Skeletal muscle tissue (tissue), 4 donors: ENCODE measurements around the gene ICAM5. TPM values are rescaled to one million over a fixed set of nuclear protein-coding genes. Genes with fewer than 3 reads are reported as not detected.

Source experiments
- H3K27ac ChIP-seq: one replicate; pipeline ENCODE4 v1.7.0; 2013; ENCODE audit warnings: mild to moderate bottlenecking, low read depth, low read length, inconsistent platforms
- H3K27me3 ChIP-seq, 3 donors: one replicate each; pipeline ENCODE4 v1.7.0; 2013; ENCODE audit warnings: low read length in 3 of 3; ENCODE audit not compliant: control insufficient read depth in 3 of 3, insufficient read depth in 3 of 3
- H3K36me3 ChIP-seq, 3 donors: one replicate each; pipeline ENCODE4 v1.7.0; 2013; ENCODE audit warnings: low read length in 3 of 3; ENCODE audit not compliant: control insufficient read depth in 3 of 3, insufficient read depth in 3 of 3
- H3K4me1 ChIP-seq, 3 donors: one replicate each; pipeline ENCODE4 v1.7.0; 2013; ENCODE audit warnings: low read length in 3 of 3, mild to moderate bottlenecking in 3 of 3; ENCODE audit not compliant: control insufficient read depth in 3 of 3, insufficient read depth in 3 of 3
- H3K4me3 ChIP-seq, 3 donors: one replicate each; pipeline ENCODE4 v1.7.0; 2013; ENCODE audit warnings: low read length in 3 of 3
- H3K9ac ChIP-seq, 3 donors: one replicate each; pipeline ENCODE4 v1.7.0; 2013; ENCODE audit warnings: low read length in 3 of 3, mild to moderate bottlenecking in 3 of 3, moderate library complexity in 2 of 3, low read depth in 1 of 3
- H3K9me3 ChIP-seq, 3 donors: one replicate each; pipeline ENCODE4 v1.7.0; 2013; ENCODE audit warnings: low read length in 3 of 3; ENCODE audit not compliant: control insufficient read depth in 3 of 3
- total RNA-seq: library from RNA; depleted of rRNA; stranded (reverse); fragments of >200 nt; gene quantifications from one replicate; pipeline ENCODE4 v1.2.3, GENCODE V29; 2014
- donor health status: Osteomylitis.

The ICAM5 gene
- total RNA-seq, 1 donor from 2014 or later, result not detected

- Histone ChIP-seq H3K9ac (no peak overlapping the region), H3K36me3 (peaks cover 8 to 30% (median 27%) of the 10 kb centered on the region in 3 donors), H3K27ac (no peak overlapping the region), H3K27me3 (peaks cover 14 to 25% (median 16%) of the 10 kb centered on the region in 3 donors), H3K4me3 (no peak overlapping the region), H3K4me1 (peaks cover 4 to 8% (median 7%) of the 10 kb centered on the region in 3 donors), H3K9me3 (no peaks in the 10 kb centered on the region)
These were observed 6.3 kb upstream of the ICAM5 start for GRCh38 chr19:10283301-10284064.

- Histone ChIP-seq H3K4me1 (peaks cover 11 to 15% (median 14%) of the 10 kb centered on the region in 3 donors), H3K27me3 (peaks cover 22 to 33% (median 24%) of the 10 kb centered on the region in 3 donors), H3K36me3 (peaks cover 8 to 27% (median 25%) of the 10 kb centered on the region in 3 donors), H3K9ac (no peak overlapping the region), H3K9me3 (no peaks in the 10 kb centered on the region), H3K27ac (no peak overlapping the region), H3K4me3 (no peak overlapping the region)
These were observed 5.4 kb upstream of the ICAM5 start for GRCh38 chr19:10284065-10284959.

GRCh38 chr19:10284960-10285278, 4.8 kb upstream of the ICAM5 start:
- H3K27me3 ChIP-seq, result peaks cover 27 to 37% (median 29%) of the 10 kb centered on the region in 3 donors
- peaks cover 8 to 27% (median 25%) of the 10 kb centered on the region in 3 donors for H3K36me3 ChIP-seq
- H3K9me3 ChIP-seq, result no peaks in the 10 kb centered on the region
- peaks cover 13 to 20% (median 19%) of the 10 kb centered on the region in 3 donors for H3K4me1 ChIP-seq
- H3K9ac ChIP-seq, result no peak overlapping the region
- H3K4me3 ChIP-seq, result no peak overlapping the region
- H3K27ac ChIP-seq, result no peak overlapping the region

GRCh38 chr19:10285393-10285792, 4.4 kb upstream of the ICAM5 start:
- peaks cover 16 to 25% (median 24%) of the 10 kb centered on the region in 3 donors for H3K4me1 ChIP-seq
- H3K9me3 ChIP-seq, result no peaks in the 10 kb centered on the region
- H3K9ac ChIP-seq, result no peak overlapping the region
- H3K27me3 ChIP-seq, result peaks cover 32 to 42% (median 33%) of the 10 kb centered on the region in 3 donors
- no peak overlapping the region for H3K27ac ChIP-seq
- peaks cover 8 to 27% (median 25%) of the 10 kb centered on the region in 3 donors for H3K36me3 ChIP-seq
- H3K4me3 ChIP-seq, result no peak overlapping the region

GRCh38 chr19:10286803-10287737, 2.7 kb upstream of the ICAM5 start, which contains the start of gene ICAM4:
ICAM4 (plus strand) TSS chr19:10286955; CDS start chr19:10287013, 58 bp downstream.
- H3K9ac ChIP-seq, result no peak within 1 kb of the TSS
- H3K4me1 ChIP-seq, result peaks cover 33 to 41% (median 41%) of the 10 kb centered on the region in 3 donors
- peak within 1 kb of the TSS in 1 of 3 donors; percentile 41 for H3K4me3 ChIP-seq
- peaks cover 49 to 59% (median 50%) of the 10 kb centered on the region in 3 donors for H3K27me3 ChIP-seq
- H3K9me3 ChIP-seq, result no peaks in the 10 kb centered on the region
- no peak within 1 kb of the TSS for H3K27ac ChIP-seq
- peaks cover 8 to 27% (median 25%) of the 10 kb centered on the region in 3 donors for H3K36me3 ChIP-seq

- no peak overlapping the region for H3K9ac ChIP-seq
- no peak overlapping the region for H3K27ac ChIP-seq
- no peaks in the 10 kb centered on the region for H3K9me3 ChIP-seq
- peaks cover 39 to 57% (median 53%) of the 10 kb centered on the region in 3 donors for H3K4me1 ChIP-seq
- H3K4me3 ChIP-seq, result peak overlapping the region in 2 of 3 donors; percentile 49 to 55
- peaks cover 65 to 75% (median 66%) of the 10 kb centered on the region in 3 donors for H3K27me3 ChIP-seq
- peaks cover 8 to 25% (median 24%) of the 10 kb centered on the region in 3 donors for H3K36me3 ChIP-seq
These were observed 1.0 kb upstream of the ICAM5 start for GRCh38 chr19:10288662-10289166.

- no peak overlapping the region for H3K9ac ChIP-seq
- H3K4me1 ChIP-seq, result peaks cover 40 to 58% (median 53%) of the 10 kb centered on the region in 3 donors
- peaks cover 71 to 81% (median 72%) of the 10 kb centered on the region in 3 donors for H3K27me3 ChIP-seq
These were observed 451 bp upstream of the ICAM5 start for GRCh38 chr19:10289167-10289835.

GRCh38 chr19:10290357-10290875, 664 bp downstream of the ICAM5 start:
- Histone ChIP-seq H3K9me3 (no peaks in the 10 kb centered on the region), H3K27me3 (peaks cover 81 to 89% (median 81%) of the 10 kb centered on the region in 3 donors), H3K27ac (no peak overlapping the region), H3K4me3 (peak overlapping the region; percentile 30 to 64 (median 59)), H3K4me1 (peaks cover 42 to 60% (median 55%) of the 10 kb centered on the region in 3 donors), H3K9ac (peak overlapping the region in 2 of 3 donors; percentile 11 to 45), H3K36me3 (peaks cover 2 to 8% (median 7%) of the 10 kb centered on the region in 3 donors)

More at GRCh38 chr19:10289167-10289835, 451 bp upstream of the ICAM5 start:
- Histone ChIP-seq H3K9me3 (no peaks in the 10 kb centered on the region), H3K36me3 (peaks cover 8 to 19% (median 19%) of the 10 kb centered on the region in 3 donors), H3K4me3 (peak overlapping the region in 2 of 3 donors; percentile 49 to 55), H3K27ac (no peak overlapping the region)
